Stomach (tissue), 9 donors: Measurements from ENCODE around the gene NAB2. TPM values are rescaled to one million over a fixed set of nuclear protein-coding genes. Genes with fewer than 3 reads are reported as not detected.

Experiments
- DNase-seq, 2 donors: peaks; one replicate each; pipeline versions ENCODE4 v3.0.0 to v3.0.0-alpha.2; 2013 to 2019
- H3K27ac ChIP-seq, 5 donors: fragments of 200-600 bp in 4 of 5; sonication (generic) in 4 of 5; one replicate each; pipeline ENCODE4 v1.5.1; 2013 to 2019; ENCODE audit warnings: mild to moderate bottlenecking in 1 of 5, moderate library complexity in 1 of 5
- H3K27me3 ChIP-seq, 3 donors: fragments of 200-600 bp; sonication (generic); one replicate each; pipeline ENCODE4 v1.5.1; 2017 to 2019; ENCODE audit warnings: mixed run types in 1 of 3
- H3K36me3 ChIP-seq, 4 donors: fragments of 200-600 bp; sonication (generic); 1 replicate in 3 of 4; 2 replicates in 1 of 4; pipeline ENCODE4 v1.5.1; 2016 to 2019
- H3K4me1 ChIP-seq, 4 donors: fragments of 200-600 bp; sonication (generic); one replicate each; pipeline ENCODE4 v1.5.1; 2016 to 2019
- H3K4me3 ChIP-seq, 4 donors: fragments of 200-600 bp; sonication (generic) in 3 of 4; one replicate each; pipeline ENCODE4 v1.5.1; 2016 to 2019; ENCODE audit warnings: mild to moderate bottlenecking in 1 of 4
- H3K9me3 ChIP-seq, 4 donors: fragments of 200-600 bp; sonication (generic); one replicate each; pipeline ENCODE4 v1.5.1; 2016 to 2019
- EP300 ChIP-seq: sonication (generic); formaldehyde crosslinking; IDR thresholded peaks from one replicate; pipeline ENCODE4 v1.6.1; 2017; ENCODE audit warnings: antibody characterized with exemption
- POLR2A ChIP-seq, 4 donors: fragments of 450-650 bp; IDR thresholded peaks; one replicate each; pipeline ENCODE4 v1.6.1; 2016; ENCODE audit warnings: antibody characterized with exemption in 4 of 4, control low read depth in 2 of 4, mild to moderate bottlenecking in 1 of 4, moderate library complexity in 1 of 4
- POLR2AphosphoS5 ChIP-seq, 3 donors: sonication (generic); formaldehyde crosslinking; IDR thresholded peaks; one replicate each; pipeline ENCODE4 v1.6.1; 2016; ENCODE audit warnings: antibody characterized with exemption in 3 of 3
- WGBS, 5 donors: extraction: QIAGEN DNeasy Blood & Tissue Kit in 3 of 5; methylation state at CpG; one replicate each; pipeline versions ENCODE4 v1.1.5 to v1.1.7; 2013 to 2018; 5-methylcytosine and 5-hydroxymethylcytosine counted together
- intact Hi-C: fragments of 100-400 bp; cut with DNase I; formaldehyde crosslinking; loops from one replicate; pipeline ENCODE4 v1.15.1; 2023; ENCODE audit warnings: low total_unique reads
- polyA plus RNA-seq, 3 donors: library from polyadenylated mRNA; stranded (reverse); fragments of 200-250 nt; gene quantifications; one replicate each; pipeline ENCODE4 v1.2.3, GENCODE V29; 2013
- total RNA-seq, 5 donors: library from RNA; depleted of rRNA; stranded (reverse); fragments of >200 nt; gene quantifications; one replicate each; pipeline versions ENCODE4 v1.1.0 to v1.2.3, GENCODE V29; 2014 to 2016
- TF ChIP-seq, protein P1 (sequence below), 7 experiments: fragments of 450-650 bp in 4 of 7; fragments of 200-600 bp in 3 of 7; sonication (generic) in 3 of 7; IDR thresholded peaks; one replicate each; pipeline ENCODE4 v1.5.1; 2016 to 2019; ENCODE audit warnings: antibody characterized with exemption in 7 of 7, control low read depth in 2 of 7, mild to moderate bottlenecking in 1 of 7
- donor health status: healthy with polysubstance abuse.
- donor health status: Bipolar disorder and iron deficiency.
- donor health status: healthy.

Gene NAB2
- total and polyA plus RNA-seq, 8 donors: 1.7 to 16.6 (median 12.1) TPM; not detected in 1

DNA sequence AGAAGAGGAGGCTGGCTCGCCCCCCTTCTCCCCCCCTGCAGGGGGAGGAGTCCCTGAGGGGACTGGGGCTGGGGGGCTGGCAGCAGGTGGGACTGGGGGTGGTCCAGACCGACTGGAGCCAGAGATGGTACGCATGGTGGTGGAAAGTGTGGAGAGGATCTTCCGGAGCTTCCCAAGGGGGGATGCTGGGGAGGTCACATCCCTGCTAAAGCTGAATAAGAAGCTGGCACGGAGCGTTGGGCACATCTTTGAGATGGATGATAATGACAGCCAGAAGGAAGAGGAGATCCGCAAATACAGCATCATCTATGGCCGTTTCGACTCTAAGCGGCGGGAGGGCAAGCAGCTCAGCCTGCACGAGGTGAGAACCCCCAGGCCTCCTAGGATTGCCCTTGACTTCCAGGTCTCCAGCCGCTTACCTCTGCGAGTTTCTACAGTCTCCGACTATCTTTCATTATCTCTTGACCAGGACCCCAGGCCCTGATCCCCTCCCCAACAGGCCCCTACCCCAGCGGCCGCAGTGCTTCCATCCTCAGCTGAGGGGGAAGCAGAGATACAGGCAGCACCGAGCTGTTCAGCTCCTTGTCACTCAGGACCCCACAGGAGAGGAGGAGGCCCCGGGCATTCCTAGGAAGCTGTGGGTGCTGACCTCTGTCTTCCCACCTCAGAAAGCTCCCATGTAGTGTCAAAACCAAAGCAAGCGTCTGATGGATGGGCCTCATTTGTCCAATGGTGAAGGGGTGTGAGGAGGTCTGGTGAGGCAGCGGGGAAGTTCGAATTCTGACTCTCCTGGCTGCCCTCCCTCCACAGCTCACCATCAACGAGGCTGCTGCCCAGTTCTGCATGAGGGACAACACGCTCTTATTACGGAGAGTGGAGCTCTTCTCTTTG, 3.0 kb downstream of the NAB2 start:
- 69 to 82% (median 76%) methylated on average over 22 to 25 of the region's 25 CpGs for WGBS, 5 donors
- DNase-seq: no peak
- peak overlapping the region in 3 of 4 donors; percentile 87 to 93 (median 92) for H3K4me3 ChIP-seq
- no peaks in the 10 kb centered on the region for H3K27me3 ChIP-seq
- no peak for TF ChIP-seq EP300
- TF ChIP-seq POLR2A (IDR thresholded peaks at IDR 0.05): no peak
- TF ChIP-seq, protein P1, sequence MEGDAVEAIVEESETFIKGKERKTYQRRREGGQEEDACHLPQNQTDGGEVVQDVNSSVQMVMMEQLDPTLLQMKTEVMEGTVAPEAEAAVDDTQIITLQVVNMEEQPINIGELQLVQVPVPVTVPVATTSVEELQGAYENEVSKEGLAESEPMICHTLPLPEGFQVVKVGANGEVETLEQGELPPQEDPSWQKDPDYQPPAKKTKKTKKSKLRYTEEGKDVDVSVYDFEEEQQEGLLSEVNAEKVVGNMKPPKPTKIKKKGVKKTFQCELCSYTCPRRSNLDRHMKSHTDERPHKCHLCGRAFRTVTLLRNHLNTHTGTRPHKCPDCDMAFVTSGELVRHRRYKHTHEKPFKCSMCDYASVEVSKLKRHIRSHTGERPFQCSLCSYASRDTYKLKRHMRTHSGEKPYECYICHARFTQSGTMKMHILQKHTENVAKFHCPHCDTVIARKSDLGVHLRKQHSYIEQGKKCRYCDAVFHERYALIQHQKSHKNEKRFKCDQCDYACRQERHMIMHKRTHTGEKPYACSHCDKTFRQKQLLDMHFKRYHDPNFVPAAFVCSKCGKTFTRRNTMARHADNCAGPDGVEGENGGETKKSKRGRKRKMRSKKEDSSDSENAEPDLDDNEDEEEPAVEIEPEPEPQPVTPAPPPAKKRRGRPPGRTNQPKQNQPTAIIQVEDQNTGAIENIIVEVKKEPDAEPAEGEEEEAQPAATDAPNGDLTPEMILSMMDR (IDR thresholded peaks at IDR 0.05): no peak
- no peak for TF ChIP-seq POLR2AphosphoS5 (IDR thresholded peaks at IDR 0.05)
- H3K27ac ChIP-seq: peak overlapping the region in 4 of 5 donors; percentile 74 to 99 (median 89)
- H3K9me3 ChIP-seq: no peaks in the 10 kb centered on the region
- intact Hi-C loops: no loop called here
- peaks cover 49 to 87% (median 70%) of the 10 kb centered on the region in 4 donors for H3K4me1 ChIP-seq
- peaks cover 41 to 58% (median 54%) of the 10 kb centered on the region in 4 donors for H3K36me3 ChIP-seq

DNA sequence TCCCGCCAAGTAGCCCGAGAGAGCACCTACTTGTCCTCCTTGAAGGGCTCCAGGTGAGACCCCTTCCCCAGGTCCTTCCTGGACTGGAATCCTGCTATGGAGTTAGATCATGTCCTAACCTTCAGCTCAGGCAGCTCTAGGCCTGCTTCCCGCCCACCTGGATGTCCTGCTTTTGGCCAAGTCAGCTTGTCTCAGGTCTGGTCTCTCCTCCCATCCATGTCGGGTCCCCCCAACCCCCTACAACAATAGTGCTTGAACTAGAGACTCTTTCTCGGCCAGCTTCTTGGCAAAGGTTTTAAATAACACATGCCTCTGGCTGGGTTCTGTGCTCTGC, 3.6 kb downstream of the NAB2 start:
- WGBS, 5 donors: 60 to 84% (median 73%) methylated on average over 5 of the region's 5 CpGs
- DNase-seq: no peak
- Histone ChIP-seq H3K27ac (peak overlapping the region in 4 of 5 donors; percentile 74 to 99 (median 89)), H3K36me3 (peaks cover 47 to 64% (median 60%) of the 10 kb centered on the region in 4 donors), H3K9me3 (no peaks in the 10 kb centered on the region), H3K4me1 (peaks cover 49 to 89% (median 67%) of the 10 kb centered on the region in 4 donors), H3K4me3 (peak overlapping the region in 1 of 4 donors; percentile 5), H3K27me3 (no peaks in the 10 kb centered on the region)
- no peak for TF ChIP-seq POLR2AphosphoS5 (IDR thresholded peaks at IDR 0.05)
- no peak for TF ChIP-seq POLR2A (IDR thresholded peaks at IDR 0.05)
- TF ChIP-seq, protein P1 (IDR thresholded peaks at IDR 0.05): no peak
- TF ChIP-seq EP300: no peak
- intact Hi-C loops: no loop called here

GRCh38 chr12:57092876-57093414, 4.0 kb downstream of the NAB2 start:
- H3K36me3 ChIP-seq: peaks cover 52 to 68% (median 64%) of the 10 kb centered on the region in 4 donors
- peaks cover 49 to 85% (median 63%) of the 10 kb centered on the region in 4 donors for H3K4me1 ChIP-seq
- DNase-seq: peak in 1 of 2 donors; percentile 5

More at GRCh38 chr12:57092876-57093414, 4.0 kb downstream of the NAB2 start:
- peak overlapping the region in 2 of 4 donors; percentile 5 to 10 for H3K4me3 ChIP-seq
- no peaks in the 10 kb centered on the region for H3K9me3 ChIP-seq
- WGBS, 5 donors: 63 to 89% (median 86%) methylated on average over 4 of the region's 4 CpGs
- intact Hi-C loops: no loop called here
- peak overlapping the region in 4 of 5 donors; percentile 74 to 99 (median 89) for H3K27ac ChIP-seq
- TF ChIP-seq EP300 (no peak), POLR2AphosphoS5 (IDR thresholded peaks at IDR 0.05) (no peak), POLR2A (IDR thresholded peaks at IDR 0.05) (no peak)
- TF ChIP-seq, protein P1 (IDR thresholded peaks at IDR 0.05): no peak
- H3K27me3 ChIP-seq: no peaks in the 10 kb centered on the region
